HepG2 (cell line): ENCODE results near the gene DLG4. TPM values are rescaled to one million over a fixed set of nuclear protein-coding genes. Genes with fewer than 3 reads are reported as not detected.

Source experiments
- ATF7 ChIP-seq, 2 experiments: fragments of 450-650 bp in 1 of 2; sonication (generic) in 1 of 2; formaldehyde crosslinking in 1 of 2; IDR thresholded peaks; 2 replicates each; pipeline versions ENCODE4 v1.4.0 to v1.6.1; 2016 to 2020; ENCODE audit warnings: antibody characterized with exemption in 1 of 2, mild to moderate bottlenecking in 1 of 2, missing genetic modification reagents in 1 of 2
- ATRX ChIP-seq: sonication (generic); formaldehyde crosslinking; IDR thresholded peaks from 2 replicates; pipeline ENCODE4 v1.4.0; 2020; ENCODE audit warnings: missing genetic modification reagents, borderline replicate concordance
- GATA4 ChIP-seq: sonication (generic); IDR thresholded peaks from 2 replicates; pipeline ENCODE4 v1.6.1; 2016; ENCODE audit warnings: antibody characterized with exemption, low read depth, borderline replicate concordance
- HINFP ChIP-seq: sonication (generic); formaldehyde crosslinking; IDR thresholded peaks from 2 replicates; pipeline ENCODE4 v1.4.0; 2020; ENCODE audit warnings: low read depth, mild to moderate bottlenecking, missing genetic modification reagents
- MBNL3 ChIP-seq: fragments of 250-450 bp; sonication (Bioruptor Pico); conservative IDR thresholded peaks from 2 replicates; pipeline ENCODE4 v1.8.0; 2022; ENCODE audit warnings: mild to moderate bottlenecking, inconsistent platforms
- MIER2 ChIP-seq: IDR thresholded peaks from 2 replicates; pipeline ENCODE4 v1.6.1; 2016; ENCODE audit warnings: missing biosample characterization, missing genetic modification reagents
- MTF2 ChIP-seq: sonication (generic); formaldehyde crosslinking; IDR thresholded peaks from 2 replicates; pipeline ENCODE4 v1.5.0; 2020; ENCODE audit warnings: missing genetic modification reagents, borderline replicate concordance
- NR2F1 ChIP-seq, 2 experiments: fragments of 450-650 bp in 1 of 2; formaldehyde crosslinking in 1 of 2; IDR thresholded peaks; 2 replicates each; pipeline versions ENCODE4 v1.5.0 to v1.6.1; 2016 to 2020; ENCODE audit warnings: mild to moderate bottlenecking in 1 of 2, missing compliant biosample characterization in 1 of 2, missing genetic modification reagents in 1 of 2, moderate library complexity in 1 of 2
- NR3C1 ChIP-seq: sonication (generic); formaldehyde crosslinking; IDR thresholded peaks from 2 replicates; pipeline ENCODE4 v1.4.0; 2020; ENCODE audit warnings: missing genetic modification reagents
- POLR2AphosphoS5 ChIP-seq: IDR thresholded peaks from 2 replicates; pipeline ENCODE4 v1.6.1; 2012; ENCODE audit warnings: low read depth, low read length
- PRDM10 ChIP-seq: sonication (generic); formaldehyde crosslinking; IDR thresholded peaks from 2 replicates; pipeline ENCODE4 v1.4.0; 2020; ENCODE audit warnings: low read depth, missing genetic modification reagents
- REXO4 ChIP-seq: sonication (generic); formaldehyde crosslinking; IDR thresholded peaks from 2 replicates; pipeline ENCODE4 v1.8.0; 2022; ENCODE audit warnings: missing genetic modification reagents, mild to moderate bottlenecking, borderline replicate concordance
- RFXAP ChIP-seq: sonication (generic); formaldehyde crosslinking; IDR thresholded peaks from 2 replicates; pipeline ENCODE4 v1.4.0; 2020; ENCODE audit warnings: missing genetic modification reagents, borderline replicate concordance
- SIX1 ChIP-seq: sonication (generic); formaldehyde crosslinking; IDR thresholded peaks from 2 replicates; pipeline ENCODE4 v1.4.0; 2020; ENCODE audit warnings: missing genetic modification reagents, borderline replicate concordance
- SRY ChIP-seq: sonication (generic); formaldehyde crosslinking; IDR thresholded peaks from 2 replicates; pipeline ENCODE4 v1.8.0; 2022; ENCODE audit warnings: mild to moderate bottlenecking, missing genetic modification reagents
- TAF15 ChIP-seq: fragments of 200-400 bp; formaldehyde crosslinking; IDR thresholded peaks from one replicate; pipeline ENCODE4 v1.6.1; 2018; ENCODE audit warnings: mild to moderate bottlenecking, low read depth, low read length; ENCODE audit not compliant: poor library complexity, severe bottlenecking
- THAP11 ChIP-seq: IDR thresholded peaks from 2 replicates; pipeline ENCODE4 v1.6.1; 2016; ENCODE audit warnings: missing biosample characterization, missing genetic modification reagents
- ZNF331 ChIP-seq: sonication (generic); formaldehyde crosslinking; IDR thresholded peaks from 2 replicates; pipeline ENCODE4 v1.4.0; 2020; ENCODE audit warnings: missing genetic modification reagents
- ZNF589 ChIP-seq: sonication (generic); formaldehyde crosslinking; conservative IDR thresholded peaks from 2 replicates; pipeline ENCODE4 v1.8.0; 2022; ENCODE audit warnings: mild to moderate bottlenecking, moderate library complexity, missing genetic modification reagents
- ZNF703 ChIP-seq: sonication (generic); formaldehyde crosslinking; IDR thresholded peaks from 2 replicates; pipeline ENCODE4 v1.5.1; 2020; ENCODE audit warnings: missing genetic modification reagents, mild to moderate bottlenecking, moderate library complexity, borderline replicate concordance
- ZNF747 ChIP-seq: sonication (generic); formaldehyde crosslinking; IDR thresholded peaks from 2 replicates; pipeline ENCODE4 v1.8.1; 2023; ENCODE audit warnings: missing genetic modification reagents, mild to moderate bottlenecking, borderline replicate concordance
- polyA plus RNA-seq, 8 experiments: library from polyadenylated mRNA; depleted of rRNA in 3 of 8; stranded (reverse) in 7 of 8; unstranded in 1 of 8; fragments of >200 nt; fragmentation: Illumina TruSeq in 4 of 8; extraction: Trizol in 4 of 8; gene quantifications; 2 replicates each; pipeline versions ENCODE4 v1.2.1 to v1.2.3, GENCODE V29; 2011 to 2016; ENCODE audit warnings: low read depth in 4 of 8, missing spikeins in 1 of 8, mixed read lengths in 1 of 8; ENCODE audit not compliant: insufficient read depth in 1 of 8
- total RNA-seq, 5 experiments: library from RNA; depleted of rRNA; stranded (reverse); fragments of >200 nt; fragmentation: Illumina TruSeq; extraction: Trizol; gene quantifications; 2 replicates each; pipeline ENCODE4 v1.2.3, GENCODE V29; 2016; ENCODE audit warnings: low read depth in 1 of 5

DLG4 gene
- total and polyA plus RNA-seq, 2 of the 13 experiments (the other 11 are each of a cell fraction or from before 2014, with no cell fraction given) = 0.71 to 4.3 TPM

GRCh38 chr17:7179317-7180254, 40.0 kb downstream of the DLG4 start, which contains the start of gene ASGR1 (continued):
- no peak for TF ChIP-seq HINFP (CRISPR knock-in tag)
- no peak for TF ChIP-seq SRY
- peak; percentile 63; the same call in 1 of the 2 replicates for TF ChIP-seq PRDM10 (CRISPR knock-in tag)
- peak; percentile 66; the same call in 1 of the 2 replicates for TF ChIP-seq MIER2
- peak; percentile 86 for TF ChIP-seq ZNF331 (CRISPR knock-in tag)
- no peak for TF ChIP-seq NR3C1
- TF ChIP-seq NR2F1 (CRISPR knock-in tag; IDR thresholded peaks at IDR 0.05) = peak; percentile 84 to 91
- no peak for TF ChIP-seq SIX1
- TF ChIP-seq RFXAP (CRISPR knock-in tag) = peak; percentile 43; the same call in 1 of the 2 replicates
- TF ChIP-seq REXO4 (CRISPR knock-in tag) = no peak
- peak; percentile 86 for TF ChIP-seq THAP11 (CRISPR knock-in tag)
- peak; percentile 54; the same call in 1 of the 2 replicates for TF ChIP-seq ZNF589
- TF ChIP-seq TAF15 = no peak
- peak; percentile 70; the same call in 1 of the 2 replicates for TF ChIP-seq ZNF747 (CRISPR knock-in tag)
- peak; percentile 87 for TF ChIP-seq POLR2AphosphoS5
- TF ChIP-seq ATF7 (IDR thresholded peaks at IDR 0.05) = no peak
- TF ChIP-seq ATF7 (CRISPR knock-in tag; IDR thresholded peaks at IDR 0.05) = 0 out of 2 replicates have a peak, but pooled peaks have one; percentile 21
- no peak for TF ChIP-seq MBNL3 (CRISPR knock-in tag)
- 0 out of 2 replicates have a peak, but pooled peaks have one; percentile 52 for TF ChIP-seq MTF2
- peak; percentile 29; the same call in 1 of the 2 replicates for TF ChIP-seq ZNF703 (CRISPR knock-in tag)
- TF ChIP-seq GATA4 = 0 out of 2 replicates have a peak, but pooled peaks have one; percentile 22
- TF ChIP-seq ATRX (CRISPR knock-in tag) = no peak
